ENCODE data around the gene TRPC4.

The TRPC4 gene

GRCh38 chr13:37681281-37682032, 188.1 kb downstream of the TRPC4 start:
- DNase-seq, result no peak
- intact Hi-C loops (cut with DNase I), result no loop called here

DNA sequence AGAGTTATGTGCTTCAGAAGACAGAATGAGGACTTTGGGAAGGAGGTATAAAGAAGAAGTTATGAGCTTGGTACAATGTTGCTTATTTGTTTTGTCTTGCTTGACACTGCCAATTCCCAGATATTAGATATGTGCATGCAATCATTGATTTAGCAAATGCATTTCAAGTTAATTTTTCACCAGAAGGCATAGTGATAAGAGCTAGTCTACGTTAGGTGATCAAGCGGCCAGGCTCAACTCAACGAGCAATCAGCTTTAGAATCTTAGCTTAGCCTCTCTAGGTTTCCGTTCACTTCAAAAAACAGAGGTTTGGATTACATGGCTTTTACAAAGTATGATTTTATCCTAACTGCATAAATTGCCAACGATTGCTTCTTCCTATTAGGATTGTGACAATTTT, 189.4 kb downstream of the TRPC4 start:
- intact Hi-C loops (cut with DNase I), result no loop called here
- no peak for DNase-seq

GRCh38 chr13:37679043-37679442, 190.5 kb downstream of the TRPC4 start:
- no peak for DNase-seq
- intact Hi-C loops (cut with DNase I), result no loop called here

GRCh38 chr13:37669845-37670244, 199.7 kb downstream of the TRPC4 start:
- intact Hi-C loops (cut with DNase I), result no loop called here
- no peak for DNase-seq

DNA sequence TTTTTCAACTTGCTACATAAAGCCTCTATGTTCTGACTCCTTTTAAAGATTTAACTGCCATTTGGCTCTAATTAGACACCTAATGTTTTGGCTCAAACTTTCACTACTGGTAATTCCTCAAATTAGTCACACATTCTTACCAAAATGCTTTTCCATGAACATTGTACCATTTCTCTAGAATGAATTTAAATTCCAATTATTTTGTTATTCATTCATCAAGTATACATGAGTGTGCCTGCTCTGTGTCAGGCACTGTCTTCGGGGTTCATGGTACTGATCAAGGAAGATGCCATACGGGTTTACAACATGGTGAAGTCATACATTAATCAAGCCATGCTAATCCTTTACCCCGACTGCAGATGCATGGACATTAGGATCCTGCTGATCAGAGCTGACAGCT, 201.9 kb downstream of the TRPC4 start:
- intact Hi-C loops (cut with DNase I), result no loop called here
- DNase-seq, result no peak

GRCh38 chr13:37666036-37666435, 203.5 kb downstream of the TRPC4 start:
- no peak for DNase-seq
- intact Hi-C loops (cut with DNase I), result no loop called here

GRCh38 chr13:37665420-37665819, 204.2 kb downstream of the TRPC4 start:
- intact Hi-C loops (cut with DNase I), result no loop called here
- DNase-seq, result no peak

DNA sequence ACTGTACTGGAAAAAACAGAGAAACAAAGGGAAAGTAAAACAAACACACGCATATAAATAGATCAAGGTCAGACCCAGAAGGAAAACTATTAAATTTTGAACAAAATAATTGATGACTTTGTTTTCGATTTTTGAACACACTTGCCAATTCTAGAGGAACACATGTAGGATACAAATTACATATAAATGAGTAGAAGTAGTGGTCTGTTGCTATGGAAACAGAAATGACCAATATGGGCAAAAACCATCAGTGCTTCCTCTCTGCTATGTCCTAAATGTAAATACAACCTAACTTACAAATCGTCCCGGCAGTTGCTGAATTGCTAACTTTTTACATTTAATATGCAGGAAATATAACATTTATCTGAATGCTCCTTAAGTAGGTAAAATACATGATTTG, 205.8 kb downstream of the TRPC4 start:
- intact Hi-C loops (cut with DNase I), result no loop called here

GRCh38 chr13:37662624-37663023, 206.9 kb downstream of the TRPC4 start:
- no peak for DNase-seq
- intact Hi-C loops (cut with DNase I), result no loop called here

More for the DNA sequence above, 205.8 kb downstream of the TRPC4 start:
- no peak for DNase-seq

GRCh38 chr13:37657956-37658355, 211.6 kb downstream of the TRPC4 start:
- no peak for DNase-seq
- intact Hi-C loops (cut with DNase I), result no loop called here

DNA sequence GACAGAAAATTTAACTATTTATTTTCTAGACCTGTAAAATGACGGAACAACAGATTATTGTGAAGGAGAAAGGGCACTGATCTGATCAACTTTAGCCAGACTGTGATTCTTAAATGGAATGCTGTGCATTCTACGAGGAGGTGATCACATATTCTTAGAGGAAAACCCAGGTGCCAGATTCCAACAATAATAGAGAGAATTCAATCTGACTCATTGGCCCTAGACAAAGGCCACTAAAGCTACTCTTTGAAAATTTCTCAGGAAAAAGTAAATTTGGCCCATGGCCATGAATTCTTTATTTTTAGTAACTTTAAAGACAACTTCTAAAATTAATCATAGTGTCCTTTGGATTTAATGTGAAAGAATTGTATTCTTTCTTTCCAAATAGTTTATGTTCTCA, 212.4 kb downstream of the TRPC4 start:
- DNase-seq, result no peak
- intact Hi-C loops (cut with DNase I), result no loop called here

GRCh38 chr13:37656247-37656940, 213.2 kb downstream of the TRPC4 start:
- DNase-seq, result no peak
- intact Hi-C loops (cut with DNase I), result no loop called here

DNA sequence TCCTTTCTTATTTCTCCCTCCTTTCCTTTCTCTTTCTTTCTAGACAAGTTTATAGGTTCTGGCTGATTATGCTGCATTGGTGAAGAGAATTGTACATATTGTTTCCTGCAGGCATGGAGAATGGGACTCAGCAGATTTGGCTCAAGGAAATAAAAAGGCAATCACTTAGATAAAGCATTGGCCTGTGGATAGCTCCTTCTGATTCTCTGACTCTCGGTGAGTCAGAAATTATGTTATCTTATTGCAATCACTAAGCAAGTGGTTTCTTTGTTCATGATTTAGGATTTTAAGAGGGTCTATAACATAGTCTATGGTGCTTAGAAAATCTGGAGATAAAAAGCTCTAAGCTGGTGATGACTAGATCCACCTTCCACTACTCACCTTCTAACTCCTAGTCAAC, 217.0 kb downstream of the TRPC4 start:
- DNase-seq, result no peak

DNA sequence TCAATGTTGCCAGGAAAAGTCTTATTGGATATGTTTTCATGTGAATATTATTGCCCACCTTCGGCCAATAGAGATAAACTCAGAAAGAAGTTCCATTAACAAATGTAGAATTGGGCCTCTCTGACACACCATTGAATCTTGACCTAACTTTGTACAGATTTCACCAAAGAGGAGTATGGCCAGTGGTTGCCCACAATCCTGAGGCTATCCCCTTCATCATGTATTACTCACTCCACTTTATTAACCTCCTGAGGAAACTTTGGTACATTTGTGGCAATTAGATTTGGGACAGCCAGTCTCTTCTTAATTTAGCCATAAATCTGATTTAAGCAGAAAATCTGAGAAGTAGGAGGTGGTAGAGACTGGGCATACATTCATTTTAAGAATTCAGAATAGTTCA, 217.7 kb downstream of the TRPC4 start:
- no peak for DNase-seq
- intact Hi-C loops (cut with DNase I), result no loop called here

More for the DNA sequence above, 217.0 kb downstream of the TRPC4 start:
- intact Hi-C loops (cut with DNase I), result no loop called here

DNA sequence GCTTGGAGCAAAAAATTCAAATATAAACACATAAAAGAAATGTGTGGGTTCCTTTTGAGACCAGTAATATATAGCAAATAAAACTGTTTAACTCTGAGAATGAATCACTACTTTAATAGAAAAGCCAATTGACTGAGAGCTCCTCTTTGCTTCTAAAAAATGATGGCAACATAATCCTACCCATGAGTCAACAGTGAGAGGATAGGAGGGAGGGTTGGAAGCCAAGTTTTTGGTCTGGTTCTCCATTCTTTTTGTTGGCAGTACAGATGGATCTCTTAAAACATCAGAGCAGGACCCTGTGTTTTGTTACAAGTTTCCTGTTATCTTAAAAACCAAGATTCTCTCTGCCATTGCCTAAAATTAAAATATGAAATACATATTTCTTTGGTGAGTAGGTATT, 221.0 kb downstream of the TRPC4 start:
- intact Hi-C loops (cut with DNase I), result no loop called here
- DNase-seq, result no peak

- intact Hi-C loops (cut with DNase I), result no loop called here
- DNase-seq, result no peak
Observed at GRCh38 chr13:37647031-37647650, 222.4 kb downstream of the TRPC4 start.

- DNase-seq, result no peak
- intact Hi-C loops (cut with DNase I), result no loop called here
Observed at GRCh38 chr13:37646531-37646930, 223.0 kb downstream of the TRPC4 start.

DNA sequence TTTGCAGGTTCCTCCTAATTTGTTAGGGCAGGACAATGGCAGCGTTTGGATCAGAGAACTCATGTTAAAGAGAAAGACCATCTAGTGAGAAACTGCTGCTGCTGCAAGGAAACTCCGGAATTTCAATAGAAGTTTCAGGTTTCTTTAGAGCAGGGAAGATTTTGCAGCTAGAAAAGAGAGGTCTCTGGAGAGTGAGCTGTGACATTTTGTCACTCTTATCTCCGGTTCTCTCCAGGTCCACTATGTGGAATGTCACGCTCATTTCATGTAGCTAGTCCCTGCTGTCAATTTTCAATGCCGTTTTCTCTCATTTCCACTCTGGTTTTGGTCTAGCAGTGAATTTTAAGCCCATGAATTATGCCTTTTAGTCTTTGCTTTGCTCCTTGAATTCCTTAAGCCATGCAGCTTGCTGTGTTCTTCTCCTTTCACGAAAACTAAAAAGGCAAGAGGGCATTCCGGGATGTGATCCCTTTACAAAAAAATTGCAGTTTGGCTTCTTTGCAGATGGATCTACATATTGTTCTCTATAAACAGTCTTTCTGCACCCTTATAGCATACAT, 224.3 kb downstream of the TRPC4 start:
- no peak for DNase-seq
- intact Hi-C loops (cut with DNase I), result no loop called here

DNA sequence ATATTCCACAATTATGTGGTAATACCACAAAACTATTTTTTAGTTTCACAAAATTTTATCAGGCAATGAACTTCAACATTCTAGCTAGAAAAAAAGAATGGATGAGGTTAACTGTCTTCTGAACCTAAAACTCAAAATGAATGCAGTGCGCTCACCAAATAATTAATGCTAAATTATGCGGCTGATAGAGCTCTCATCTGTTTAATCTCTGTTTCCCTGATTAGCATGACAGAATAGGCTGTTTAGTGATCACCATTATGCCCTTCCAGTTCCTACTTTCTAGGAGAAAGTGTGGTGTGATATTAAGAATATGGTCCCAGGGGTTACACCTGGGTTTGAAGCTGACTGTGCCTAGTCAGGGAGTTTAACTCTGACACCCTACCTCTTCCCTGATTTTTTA, 228.2 kb downstream of the TRPC4 start:
- intact Hi-C loops (cut with DNase I), result no loop called here
- DNase-seq, result no peak

DNA sequence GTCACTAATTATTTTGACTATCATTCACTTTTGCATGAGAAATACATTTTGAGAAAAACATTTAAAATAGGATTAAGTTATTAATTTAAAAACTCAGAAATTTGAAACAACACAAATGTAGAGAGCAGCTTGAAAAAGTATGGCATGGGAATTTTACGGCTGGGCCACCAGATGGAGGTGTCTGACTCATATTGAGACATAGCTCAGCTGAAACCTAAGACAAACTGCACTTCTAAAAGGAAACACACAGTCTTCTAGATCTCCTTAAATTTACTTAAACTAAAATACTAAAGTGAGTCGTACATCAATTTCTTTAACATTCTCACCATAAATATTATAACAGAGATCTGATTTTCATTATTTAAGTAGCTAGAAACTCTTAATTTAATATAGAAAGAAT, 229.1 kb downstream of the TRPC4 start:
- intact Hi-C loops (cut with DNase I), result no loop called here
- DNase-seq, result peak in 28 of 42 donors; percentile 2 to 69 (median 24)

Measured in head of caudate nucleus (tissue), 42 donors.